HG03039 (cell line): ENCODE data around the gene SLC24A3.

Experiments used
- ATAC-seq: cut with Tn5 transposase; IDR thresholded peaks from one replicate; pipeline ENCODE4 v1.9.1; 2021; ENCODE audit warnings: mild to moderate bottlenecking, moderate library complexity; ENCODE audit not compliant: unreplicated experiment

SLC24A3 gene

DNA sequence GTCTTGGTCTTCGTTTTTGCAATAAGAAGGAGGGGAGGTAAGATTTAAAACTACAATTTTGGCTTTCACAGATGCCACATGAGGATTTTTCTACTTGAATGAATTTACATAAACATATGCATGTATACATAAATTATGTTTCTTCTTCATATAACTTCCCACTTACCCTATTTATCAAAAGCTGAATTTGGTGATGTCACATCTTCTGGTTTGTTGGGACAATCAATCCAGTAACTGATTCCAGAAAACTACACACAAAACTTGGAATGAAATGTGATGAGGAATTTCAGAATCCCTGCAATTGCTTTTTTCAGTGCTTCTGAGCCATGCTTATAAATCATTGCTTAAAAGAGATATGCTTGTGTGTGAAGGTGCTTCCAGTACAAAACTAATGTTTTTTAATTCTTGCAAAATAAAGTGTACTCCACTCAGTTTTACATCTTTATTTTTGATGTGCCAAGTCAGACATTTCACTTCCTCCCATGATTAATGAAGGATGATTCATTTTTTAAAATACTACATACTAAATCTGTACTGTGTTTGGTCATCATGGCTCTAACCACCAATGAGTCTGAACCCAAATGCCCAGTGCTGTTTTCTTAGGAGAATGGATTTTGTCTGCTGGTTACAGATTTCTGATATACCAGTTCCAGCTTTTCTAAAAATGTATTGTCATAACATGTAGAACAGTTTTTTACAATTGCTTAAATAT is 513.5 kb downstream of the SLC24A3 start:
- no peak for ATAC-seq

DNA sequence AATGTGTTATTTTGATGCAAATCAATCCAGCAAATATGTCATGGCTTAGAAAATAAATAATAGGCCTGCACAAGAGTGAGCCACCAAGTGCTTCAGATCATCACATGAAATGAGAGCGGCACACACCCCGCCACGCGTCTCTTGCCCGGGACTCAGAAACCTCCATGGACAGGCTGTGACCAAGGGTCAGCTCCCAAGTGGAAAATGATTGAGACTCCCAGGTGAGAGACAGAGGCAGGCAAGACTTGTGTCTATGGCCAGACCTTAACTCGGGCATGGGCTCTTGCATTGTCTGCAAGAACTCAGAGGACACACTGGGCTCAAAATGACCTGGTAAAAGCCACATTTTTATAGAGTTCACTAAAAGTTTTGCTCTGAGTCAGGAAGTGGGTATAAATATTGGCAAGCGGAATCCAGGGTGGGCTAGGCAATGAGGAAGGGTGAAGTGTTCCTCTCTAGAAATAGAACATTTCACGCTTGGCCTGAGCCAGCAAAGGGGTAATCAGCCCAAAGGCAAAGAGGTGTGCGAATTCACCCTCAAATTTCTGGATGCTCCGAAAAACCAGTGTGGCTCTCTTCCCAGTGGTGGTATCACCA is 514.9 kb downstream of the SLC24A3 start:
- no peak for ATAC-seq

- no peak for ATAC-seq
These were observed 517.2 kb downstream of the SLC24A3 start for GRCh38 chr20:19729672-19730071.

DNA sequence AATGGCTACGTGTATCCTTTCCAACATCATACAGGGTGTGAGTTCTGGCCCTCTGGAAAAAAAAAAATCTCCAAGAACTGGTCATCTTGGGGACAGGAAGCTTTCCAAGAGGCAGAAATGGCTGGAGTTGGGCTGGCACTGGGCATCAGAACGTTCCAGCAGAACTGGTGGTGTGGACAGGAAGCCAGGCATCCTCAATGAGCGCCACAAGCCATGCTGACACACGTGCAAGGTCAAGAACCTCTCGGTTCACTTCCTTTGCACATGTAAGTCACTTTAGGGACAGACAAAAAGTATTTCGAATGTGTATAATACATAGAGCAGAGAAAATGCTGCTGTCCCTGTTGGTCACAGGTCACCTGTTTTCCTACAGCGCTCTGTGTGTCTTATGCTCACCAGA is 518.3 kb downstream of the SLC24A3 start:
- no peak for ATAC-seq

DNA sequence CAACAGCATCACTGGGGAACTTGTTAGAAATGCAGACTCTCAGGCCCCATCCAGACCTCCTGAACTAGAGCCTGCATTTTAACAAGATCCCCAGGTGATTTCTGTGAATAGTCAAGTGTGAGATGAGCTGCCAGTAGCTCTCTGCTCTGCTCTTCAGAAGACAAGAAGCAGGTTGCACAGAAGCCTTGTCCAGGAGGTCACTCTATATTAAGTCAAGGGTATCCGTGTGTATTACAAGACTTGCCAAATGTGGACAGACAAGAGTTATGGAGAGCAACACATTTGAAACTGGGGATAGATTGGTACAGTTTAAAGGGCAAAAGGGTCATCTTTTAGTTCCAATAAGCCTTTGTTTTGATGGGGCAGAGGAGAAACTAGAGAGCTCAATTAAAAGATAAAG is 522.4 kb downstream of the SLC24A3 start:
- no peak for ATAC-seq

- no peak for ATAC-seq
These were observed 523.0 kb downstream of the SLC24A3 start for GRCh38 chr20:19735446-19735845.

DNA sequence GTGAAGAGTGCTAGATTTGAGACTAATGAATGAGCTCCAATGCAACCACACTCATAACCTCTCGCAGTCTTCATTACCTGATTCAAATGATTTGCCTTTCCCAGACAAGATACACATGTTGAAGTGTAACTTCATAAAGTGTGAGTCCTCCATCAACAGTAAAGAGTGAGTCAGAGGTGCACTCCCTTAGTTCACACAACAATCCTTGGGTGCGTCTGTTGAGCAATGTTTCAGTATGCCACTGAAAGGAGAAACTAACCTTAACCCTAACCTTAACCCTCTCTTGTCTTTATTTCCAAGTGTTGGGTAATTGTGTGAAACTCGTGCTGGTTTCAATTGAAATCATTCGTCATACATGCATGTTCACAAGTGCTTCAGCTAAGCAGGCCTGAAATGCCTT is 524.6 kb downstream of the SLC24A3 start:
- ATAC-seq, result no peak

GRCh38 chr20:19738951-19739350 is 526.5 kb downstream of the SLC24A3 start:
- no peak for ATAC-seq

GRCh38 chr20:19739351-19739750 is 526.9 kb downstream of the SLC24A3 start:
- ATAC-seq, result no peak

DNA sequence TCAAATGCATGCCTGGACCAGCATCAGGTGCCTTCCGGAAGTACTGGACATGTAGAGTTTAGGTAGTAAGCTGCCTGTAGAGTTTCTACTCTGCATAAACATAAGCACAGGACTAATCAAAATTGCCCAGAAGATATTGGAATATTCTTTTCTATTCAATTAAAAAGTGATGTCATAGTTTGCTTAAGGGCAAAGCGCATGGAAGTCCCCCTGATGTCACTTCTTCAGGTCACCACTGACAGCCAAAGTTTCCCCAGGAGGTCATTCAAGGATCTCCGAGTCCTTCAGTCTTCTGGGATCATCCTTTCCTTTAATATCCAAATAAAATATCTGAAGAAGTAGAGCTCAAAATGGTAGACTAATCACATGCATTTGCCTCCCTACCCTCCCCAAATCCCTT is 528.1 kb downstream of the SLC24A3 start:
- no peak for ATAC-seq

- no peak for ATAC-seq
These were observed 529.5 kb downstream of the SLC24A3 start for GRCh38 chr20:19741924-19742323.

GRCh38 chr20:19742974-19743639 is 530.7 kb downstream of the SLC24A3 start:
- no peak for ATAC-seq

- ATAC-seq, result no peak
These were observed 531.2 kb downstream of the SLC24A3 start for GRCh38 chr20:19743640-19743995.

- ATAC-seq, result no peak
These were observed 532.7 kb downstream of the SLC24A3 start for GRCh38 chr20:19745106-19745505.

DNA sequence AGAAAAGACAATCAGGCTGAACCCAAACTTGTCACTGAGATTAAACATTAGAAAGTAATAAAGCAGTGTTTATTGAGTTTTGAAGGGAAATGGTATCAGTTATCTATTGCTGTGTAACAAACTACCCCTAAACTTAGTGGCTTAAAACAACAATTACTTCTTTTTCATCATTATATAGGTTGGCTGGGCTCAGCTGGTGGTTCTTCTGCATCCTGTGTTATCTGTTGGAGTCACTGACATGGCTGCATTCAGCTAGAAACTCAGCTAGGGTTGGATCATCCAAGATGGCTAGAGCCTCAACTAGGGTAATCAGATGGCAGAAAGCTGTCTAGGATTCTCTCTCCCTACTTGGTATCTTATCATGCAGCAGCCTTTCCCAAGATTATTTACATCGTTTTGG is 533.1 kb downstream of the SLC24A3 start:
- no peak for ATAC-seq

DNA sequence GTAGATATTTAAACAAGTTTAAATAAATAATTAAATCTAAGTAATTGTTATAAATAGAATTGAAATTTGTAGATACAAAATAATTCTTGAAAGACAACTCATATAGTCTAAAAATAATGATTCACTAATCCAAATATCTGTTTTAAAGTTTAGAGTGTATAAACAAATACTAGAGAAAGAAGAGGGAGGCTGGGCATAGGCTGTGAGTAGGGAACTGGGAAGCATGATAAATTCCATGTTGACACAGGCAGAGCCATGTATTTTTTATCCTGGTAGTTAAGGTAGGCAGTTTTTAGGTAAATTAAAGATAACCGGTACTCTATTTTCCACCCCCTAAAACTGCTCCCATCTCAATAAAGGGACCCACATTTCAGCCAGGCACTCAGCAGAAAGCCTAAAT is 534.0 kb downstream of the SLC24A3 start:
- no peak for ATAC-seq

DNA sequence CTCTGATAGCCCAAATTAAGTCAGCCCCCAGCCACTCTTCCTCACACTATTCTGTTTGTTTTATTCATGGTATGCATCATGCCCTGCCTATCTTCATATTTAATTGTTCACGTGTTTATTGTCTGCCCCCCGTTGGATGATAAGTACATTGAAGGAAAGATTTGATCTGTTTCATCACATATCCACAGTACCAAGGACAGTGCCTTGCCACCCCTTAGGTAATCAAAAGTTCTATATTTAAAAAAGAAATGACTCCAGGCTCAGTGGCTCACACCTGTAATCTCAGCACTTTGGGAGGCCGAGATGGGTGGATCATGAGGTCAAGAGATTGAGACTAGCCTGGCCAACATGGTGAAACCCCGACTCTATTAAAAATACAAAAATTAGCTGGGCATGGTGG is 535.5 kb downstream of the SLC24A3 start:
- ATAC-seq, result no peak

- no peak for ATAC-seq
These were observed 536.2 kb downstream of the SLC24A3 start for GRCh38 chr20:19748681-19749080.

- no peak for ATAC-seq
These were observed 537.2 kb downstream of the SLC24A3 start for GRCh38 chr20:19749618-19750071.

GRCh38 chr20:19750101-19750606 is 537.7 kb downstream of the SLC24A3 start:
- ATAC-seq, result no peak

DNA sequence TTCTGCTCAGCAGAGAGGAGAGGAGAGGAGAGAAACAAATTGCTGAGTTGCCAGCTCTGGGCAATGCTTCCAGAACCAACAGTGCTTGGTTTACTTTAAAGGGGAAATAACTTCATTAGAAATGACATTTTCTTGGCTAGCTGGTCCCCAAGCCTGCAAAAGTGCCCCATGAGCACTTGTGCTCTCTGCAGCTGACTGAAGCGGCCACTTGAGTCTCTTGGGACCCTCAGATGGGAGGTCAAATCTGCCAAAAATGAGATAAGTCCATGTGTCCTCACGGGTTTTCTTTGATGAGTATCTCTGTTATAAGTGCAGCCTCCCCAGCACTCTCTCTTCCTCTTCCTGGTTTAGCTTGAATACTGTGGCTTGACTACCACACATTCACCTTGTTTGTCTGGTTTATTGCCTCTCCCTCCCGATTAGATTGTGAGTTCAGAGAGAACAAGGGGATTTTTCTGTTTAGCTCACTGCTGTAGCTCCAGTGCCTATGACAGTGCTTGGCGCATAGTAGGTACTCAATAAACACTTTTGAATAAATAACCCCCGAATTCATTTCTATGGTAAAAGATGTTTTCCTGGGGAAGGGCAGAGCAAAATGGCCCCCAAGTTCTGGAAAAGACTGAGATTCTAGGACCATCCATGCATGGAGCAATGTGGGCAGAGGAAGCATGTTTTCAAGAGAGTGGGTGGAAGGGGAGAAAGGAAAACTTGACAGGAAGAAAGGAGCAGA is 538.6 kb downstream of the SLC24A3 start:
- ATAC-seq, result no peak
